Ishikawa (cell line): ENCODE measurements around the gene GALNT2.

Experiments used
- CEBPB ChIP-seq: IDR thresholded peaks from 2 replicates; pipeline ENCODE4 v1.6.1; 2012
- FOXM1 ChIP-seq: IDR thresholded peaks from 2 replicates; pipeline ENCODE4 v1.6.1; 2012; ENCODE audit warnings: low read depth, borderline replicate concordance

DNA sequence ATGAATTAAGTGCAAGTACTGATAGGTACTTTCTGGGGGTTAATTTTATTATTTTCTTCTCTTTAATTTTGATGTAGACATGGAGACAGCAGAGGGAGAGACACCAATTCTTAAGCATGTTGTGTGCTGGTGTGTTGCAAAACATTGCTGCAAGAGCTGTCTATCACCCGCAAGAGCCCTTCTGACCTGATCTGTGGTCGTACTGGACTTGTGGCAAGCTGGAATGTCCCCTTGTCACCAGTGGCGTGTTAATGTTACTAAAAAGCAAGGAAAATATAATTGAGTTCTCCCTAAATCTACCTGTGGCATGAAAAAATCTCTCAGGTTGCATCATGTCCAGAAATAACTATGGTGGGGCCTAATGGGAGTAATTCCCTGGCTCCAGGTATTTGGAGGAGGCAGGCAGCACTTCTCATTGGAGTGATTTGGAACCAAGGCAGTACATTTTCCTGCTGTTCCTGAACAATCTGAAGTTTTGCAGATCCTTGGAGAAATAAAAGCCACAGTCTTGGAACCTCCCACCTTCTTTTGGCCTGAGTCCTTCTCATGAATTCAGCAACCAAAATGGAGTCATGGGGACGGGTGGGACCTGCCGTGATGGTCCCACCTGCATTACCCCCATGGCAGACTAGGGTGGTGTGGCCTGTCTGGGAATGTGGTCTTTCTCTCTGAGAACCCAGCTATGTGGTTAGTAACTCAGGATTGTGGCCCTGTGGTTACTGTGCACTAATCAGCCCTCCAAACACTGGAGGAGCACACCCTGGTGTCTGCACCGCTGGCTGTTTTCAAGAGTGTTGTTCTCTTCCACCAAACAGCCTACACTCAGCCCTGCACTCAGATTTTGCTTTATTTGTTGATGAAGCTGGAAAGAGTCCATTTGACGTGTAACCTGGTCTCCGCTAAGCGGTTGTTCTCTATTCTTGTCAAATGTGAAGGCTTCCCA is 57.4 kb downstream of the GALNT2 start:
- TF ChIP-seq FOXM1 = no peak
- TF ChIP-seq CEBPB = no peak
